Ishikawa (cell line): ENCODE results near the gene CENPC.

Source experiments
- CEBPB ChIP-seq: IDR thresholded peaks from 2 replicates; pipeline ENCODE4 v1.6.1; 2012
- EP300 ChIP-seq: IDR thresholded peaks from 2 replicates; pipeline ENCODE4 v1.6.1; 2012; ENCODE audit warnings: borderline replicate concordance
- MAX ChIP-seq: IDR thresholded peaks from 2 replicates; pipeline ENCODE4 v1.6.1; 2012
- RAD21 ChIP-seq: IDR thresholded peaks from 2 replicates; pipeline ENCODE4 v1.6.1; 2012; ENCODE audit warnings: low read depth

GRCh38 chr4:67593741-67594175 is 48.5 kb upstream of the CENPC start:
- no peak for TF ChIP-seq MAX
- TF ChIP-seq CEBPB, result no peak
- no peak for TF ChIP-seq RAD21
- TF ChIP-seq EP300, result no peak
